GM19239 (cell line): ENCODE results near the gene BRICD5.
"Not testable (repeated sequence)": the region's sequence is repeated elsewhere in the genome, so short reads cannot be mapped to it uniquely, and the experiment has no call there.

Source experiments
- DNase-seq: peaks from one replicate; pipeline ENCODE4 v3.0.0; 2011; ENCODE audit warnings: low spot score; ENCODE audit not compliant: insufficient read length
- FAIRE-seq: peaks from 2 replicates; lab custom pipeline; 2011; peaks lifted over from hg19 to GRCh38; lab: Jason Lieb, UNC

The BRICD5 gene

DNA sequence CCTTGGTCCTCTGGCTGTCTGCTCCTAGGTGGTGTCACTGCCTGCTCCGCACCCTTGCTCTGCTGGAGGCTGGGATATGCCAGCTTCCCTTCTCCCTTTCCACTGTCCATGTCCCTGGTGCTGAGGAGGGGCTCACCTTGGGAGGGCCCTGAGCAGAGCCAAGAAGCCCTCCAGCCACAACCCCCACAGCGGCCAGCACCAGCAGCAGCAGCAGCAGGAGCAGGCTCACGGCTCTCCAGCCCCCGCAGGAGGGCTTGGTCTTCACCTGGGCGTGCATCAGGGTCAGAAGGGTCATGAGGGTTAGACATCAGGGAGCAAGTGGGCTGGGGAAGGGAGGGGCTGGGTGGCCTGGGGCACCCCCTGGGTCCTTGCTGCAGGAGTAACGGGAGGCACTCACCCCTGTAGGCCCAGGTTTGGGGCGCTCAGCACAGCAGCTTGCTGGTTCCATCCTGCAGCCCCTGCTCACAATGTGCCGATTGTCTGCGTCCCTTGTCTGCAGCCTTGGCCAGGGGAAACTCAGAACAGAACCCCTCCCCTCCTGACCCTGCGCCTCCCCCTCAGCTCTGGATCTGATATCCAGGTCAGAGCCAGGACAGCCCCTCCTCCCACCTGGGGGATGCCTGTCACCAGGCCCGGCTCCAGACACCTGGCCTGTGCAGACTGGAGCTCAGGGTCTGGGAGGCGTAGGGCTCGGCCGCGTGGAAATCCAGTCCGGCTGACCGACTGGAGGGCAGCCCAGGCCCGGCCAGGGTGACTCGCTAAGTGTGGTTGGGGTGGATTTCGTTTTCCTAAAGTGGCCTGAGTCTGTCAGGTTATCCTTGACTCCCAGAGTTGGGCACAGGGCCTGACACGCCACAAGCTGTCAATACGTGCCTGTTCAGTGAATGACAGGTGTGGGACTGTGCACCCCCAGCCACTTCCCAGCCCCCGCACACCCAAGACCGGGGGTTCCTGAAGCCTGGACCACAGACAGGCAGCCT lies at the start of gene BRICD5:
TSS of gene BRICD5 (minus strand) at position 478 of the 980 bp plus-strand sequence. CDS start at position 448, 30 bp downstream.
- no peak for DNase-seq
- no peak for FAIRE-seq

DNA sequence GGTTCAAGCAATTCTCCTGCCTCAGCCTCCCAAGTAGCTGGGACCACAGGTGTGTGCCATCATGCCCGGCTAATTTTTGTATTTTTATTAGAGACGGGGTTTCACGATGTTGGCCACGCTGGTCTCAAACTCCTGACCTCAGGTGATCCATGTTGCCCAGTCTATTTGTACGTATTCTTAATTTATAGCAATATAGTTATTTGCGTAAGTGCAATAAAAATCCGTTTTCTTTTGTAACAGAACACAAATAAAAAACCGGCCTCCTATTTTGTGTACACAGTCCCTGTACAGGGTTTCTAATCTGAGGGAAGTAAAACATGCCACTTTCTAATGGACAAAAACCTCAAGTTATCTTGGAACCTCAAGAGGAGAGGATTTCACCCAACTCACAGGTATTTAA lies 49.6 kb upstream of the BRICD5 start:
- DNase-seq: no peak
- no peak for FAIRE-seq

DNA sequence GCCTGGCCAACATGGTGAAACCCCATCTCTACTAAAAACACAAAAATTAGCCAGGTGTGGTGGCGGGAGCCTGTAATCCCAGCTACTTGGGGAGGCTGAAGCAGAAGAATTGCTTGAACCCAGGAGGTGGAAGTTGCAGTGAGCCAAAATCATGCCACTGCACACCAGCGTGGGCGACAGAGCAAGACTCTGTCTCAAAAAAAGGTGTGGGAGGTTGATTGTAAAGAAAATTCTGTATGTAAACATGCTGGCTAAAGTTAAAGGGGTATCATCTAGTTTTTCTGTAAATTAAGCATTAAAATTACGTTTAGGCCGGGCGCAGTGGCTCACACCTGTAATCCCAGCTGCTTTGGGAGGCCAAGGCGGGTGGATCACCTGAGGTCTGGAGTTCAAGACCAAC lies 47.9 kb upstream of the BRICD5 start:
- not testable (repeated sequence) for FAIRE-seq, DNase-seq

DNA sequence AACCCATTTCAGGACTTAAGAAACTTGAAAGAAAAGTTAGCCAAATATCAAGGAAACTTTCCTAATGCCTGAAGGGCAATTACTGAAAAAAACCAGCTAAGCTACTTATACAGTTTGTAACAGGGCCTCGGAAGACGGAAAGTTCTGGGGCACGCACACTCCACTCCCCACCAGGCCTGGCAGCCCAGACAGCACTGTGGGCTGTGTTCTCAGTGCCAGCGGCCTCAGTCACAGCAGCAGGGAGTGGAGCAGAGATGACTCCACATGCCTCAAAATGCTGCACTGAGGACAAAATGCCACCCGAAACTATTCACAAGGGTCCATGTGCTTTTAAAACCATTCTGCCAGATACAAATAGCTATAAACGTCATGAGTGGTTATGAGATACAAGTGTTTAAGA lies 47.1 kb upstream of the BRICD5 start:
- DNase-seq: no peak
- no peak for FAIRE-seq

DNA sequence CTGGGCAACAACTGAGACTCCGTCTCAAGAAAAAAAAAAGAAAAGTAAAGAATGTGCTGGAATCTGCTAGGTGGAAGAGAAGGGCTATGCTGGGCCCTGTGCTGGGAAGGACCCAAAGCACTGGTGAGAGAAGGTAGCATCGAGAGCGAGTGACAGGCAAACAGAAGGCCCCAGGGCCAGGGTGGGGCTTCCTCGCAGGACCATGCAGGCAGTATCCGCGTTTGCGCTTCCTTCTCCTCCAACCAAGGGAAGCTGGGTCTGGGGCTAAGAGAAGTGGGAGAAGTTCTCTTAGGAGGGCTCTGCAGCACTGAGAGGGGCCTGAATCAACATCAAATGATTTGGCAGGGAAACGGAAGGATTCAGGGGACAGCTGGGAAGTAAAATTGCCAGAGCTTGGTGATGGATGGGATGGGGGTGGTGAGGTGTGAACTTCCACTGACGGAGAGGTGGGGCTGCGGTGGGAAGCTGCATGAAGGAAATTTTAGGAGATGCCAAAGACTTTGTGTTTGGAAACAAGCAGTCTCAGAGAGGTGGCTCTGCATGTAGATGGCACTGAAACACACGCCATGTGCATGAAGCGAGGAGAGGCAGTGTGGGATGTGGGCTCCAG lies 46.0 kb upstream of the BRICD5 start:
- DNase-seq: no peak
- no peak for FAIRE-seq

- no peak for DNase-seq
- FAIRE-seq: no peak
These were observed 42.6 kb upstream of the BRICD5 start for GRCh38 chr16:2253293-2253692.

DNA sequence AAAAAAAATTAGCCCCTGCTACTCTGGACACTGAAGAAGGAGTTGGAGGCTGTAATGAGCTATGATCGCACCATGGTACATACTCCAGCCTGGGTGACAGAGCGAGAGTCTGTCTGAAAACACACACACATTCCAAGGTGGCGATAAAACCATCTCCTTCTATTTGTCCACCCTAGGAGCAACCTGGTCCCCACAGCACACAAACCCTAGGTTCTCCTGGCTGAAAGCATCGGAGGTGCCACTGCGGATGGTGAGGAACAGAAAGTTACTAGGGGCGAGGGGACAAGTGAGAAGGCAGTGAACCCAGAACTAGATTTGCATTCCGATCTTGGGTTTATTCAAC lies 42.1 kb upstream of the BRICD5 start:
- DNase-seq: no peak
- no peak for FAIRE-seq

GRCh38 chr16:2251296-2252111 lies 40.8 kb upstream of the BRICD5 start, which contains the start of gene ECI1:
ECI1 (minus strand) TSS chr16:2251587; CDS start chr16:2251566, 21 bp downstream.
- FAIRE-seq: peak; percentile 94

GRCh38 chr16:2250652-2251295 lies 40.1 kb upstream of the BRICD5 start:
- peak; percentile 31 for FAIRE-seq
- DNase-seq: no peak

More at GRCh38 chr16:2251296-2252111, 40.8 kb upstream of the BRICD5 start, which contains the start of gene ECI1:
- peak; percentile 100 for DNase-seq

- DNase-seq (no peak), FAIRE-seq (no peak)
These were observed 35.7 kb upstream of the BRICD5 start for GRCh38 chr16:2246301-2246885.

DNA sequence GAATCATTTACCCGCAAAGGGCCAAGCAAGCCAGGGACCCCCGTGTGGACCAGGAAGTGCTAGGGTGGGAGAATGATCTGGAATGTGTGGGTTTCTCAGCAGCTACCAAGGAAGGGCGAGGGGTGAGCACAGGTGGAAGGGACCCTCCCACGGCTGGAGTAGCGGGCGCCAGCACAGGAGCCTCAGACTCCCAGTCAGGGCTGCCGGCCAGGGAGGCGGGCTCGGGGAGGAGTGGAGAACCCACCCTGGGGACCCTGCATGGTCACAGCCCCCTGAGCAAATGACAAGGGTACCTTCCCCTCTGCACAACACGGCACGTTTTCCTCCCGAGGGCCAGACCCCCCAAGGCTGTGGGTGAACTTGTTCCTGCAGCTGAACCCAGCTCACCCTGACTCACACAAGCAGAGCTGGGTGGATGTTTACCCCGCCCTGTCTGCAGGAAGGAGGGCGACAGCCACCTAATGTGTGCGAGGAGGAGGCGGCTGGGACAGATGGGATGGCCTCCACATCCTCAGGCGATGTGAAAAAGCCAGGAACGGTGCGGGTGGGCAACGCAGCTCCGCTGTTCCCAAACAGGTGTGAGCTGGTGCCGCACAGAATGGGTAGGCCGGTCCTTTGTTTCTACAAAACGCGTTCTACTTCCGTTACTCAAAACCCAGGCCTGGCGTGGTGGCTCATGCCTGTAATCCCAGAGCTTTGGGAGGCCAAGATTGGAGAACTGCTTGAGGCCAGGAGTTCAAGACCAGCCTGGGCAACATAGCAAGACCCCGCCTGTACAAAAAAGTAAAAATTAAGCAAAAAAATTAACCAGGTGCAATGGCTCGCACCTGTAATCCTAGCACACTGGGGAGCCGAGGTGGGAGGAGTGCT lies 34.5 kb upstream of the BRICD5 start:
- DNase-seq: no peak
- no peak for FAIRE-seq

- FAIRE-seq (no peak), DNase-seq (no peak)
These were observed 33.6 kb upstream of the BRICD5 start for GRCh38 chr16:2244301-2244700.

DNA sequence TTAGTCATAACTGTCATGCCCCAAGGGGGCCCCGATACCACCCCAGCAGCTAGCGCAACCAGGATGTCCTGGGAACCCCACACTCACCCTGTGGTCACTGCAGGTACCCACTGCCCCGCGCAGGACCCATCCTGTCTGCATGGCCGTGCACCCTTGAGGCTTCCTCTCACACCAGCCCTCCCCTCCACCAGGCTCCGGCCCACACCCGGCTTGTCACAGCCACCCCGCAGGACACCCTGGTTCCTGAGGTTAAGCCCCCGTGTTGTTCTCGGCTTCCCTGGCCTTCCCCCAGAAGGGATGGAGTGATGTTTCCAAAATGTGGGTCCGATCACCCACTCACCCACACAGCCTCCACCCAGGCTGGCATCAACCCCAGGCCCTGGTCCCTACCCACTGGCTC lies 33.1 kb upstream of the BRICD5 start:
- DNase-seq (no peak), FAIRE-seq (no peak)

- FAIRE-seq (no peak), DNase-seq (no peak)
These were observed 32.4 kb upstream of the BRICD5 start for GRCh38 chr16:2243031-2243528.

- DNase-seq (no peak), FAIRE-seq (no peak)
These were observed 31.9 kb upstream of the BRICD5 start for GRCh38 chr16:2242598-2242997.

- not testable (repeated sequence) for DNase-seq, FAIRE-seq
These were observed 29.7 kb upstream of the BRICD5 start for GRCh38 chr16:2240331-2240730.

- DNase-seq: no peak
- FAIRE-seq: no peak
These were observed 28.4 kb upstream of the BRICD5 start for GRCh38 chr16:2238838-2239675.
